ENCODE measurements around the gene AFAP1L2. TPM values are rescaled to one million over a fixed set of nuclear protein-coding genes. Genes with fewer than 3 reads are reported as not detected.

Gene AFAP1L2
- total RNA-seq, 1 experiment from 2014 or later, result not detected

- Histone ChIP-seq H3K27me3 (replicated peaks; ENCODE audit: insufficient read depth, low read depth, low read length, poor library complexity) (peaks cover 54% of the 10 kb centered on the region), H3K36me3 (ENCODE audit: insufficient read depth, low read length, poor library complexity, severe bottlenecking) (no peaks in the 10 kb centered on the region), H3K4me3 (ENCODE audit: low read depth, low read length, poor library complexity, severe bottlenecking) (no peak overlapping the region), H3K9me3 (ENCODE audit: low read depth, low read length, poor library complexity, severe bottlenecking) (no peaks in the 10 kb centered on the region), H3K27ac (ENCODE audit: low read depth, low read length, poor library complexity, severe bottlenecking) (no peak overlapping the region), H3K4me1 (ENCODE audit: insufficient read depth, low read length, poor library complexity, severe bottlenecking) (no peaks in the 10 kb centered on the region)
- DNase-seq (ENCODE audit: low spot score), result no peak
- TF ChIP-seq EZH2 (IDR thresholded peaks at IDR 0.05; ENCODE audit: borderline replicate concordance, low read depth, low read length, poor library complexity, severe bottlenecking) (no peak), CTCF (conservative IDR thresholded peaks at IDR 0.05; ENCODE audit: low read depth, low read length) (no peak)
- intact Hi-C loops (cut with micrococcal nuclease; ENCODE audit: unreplicated experiment), result no loop called here
- CTCF ChIA-PET, result no interaction called here
- POLR2A ChIA-PET (ENCODE audit: low non-redundant PET), result no interaction called here
- no TSS peak for BruUV-seq (replicated peaks)
These were observed 19.7 kb downstream of the AFAP1L2 start for GRCh38 chr10:114384601-114385000.

DNA sequence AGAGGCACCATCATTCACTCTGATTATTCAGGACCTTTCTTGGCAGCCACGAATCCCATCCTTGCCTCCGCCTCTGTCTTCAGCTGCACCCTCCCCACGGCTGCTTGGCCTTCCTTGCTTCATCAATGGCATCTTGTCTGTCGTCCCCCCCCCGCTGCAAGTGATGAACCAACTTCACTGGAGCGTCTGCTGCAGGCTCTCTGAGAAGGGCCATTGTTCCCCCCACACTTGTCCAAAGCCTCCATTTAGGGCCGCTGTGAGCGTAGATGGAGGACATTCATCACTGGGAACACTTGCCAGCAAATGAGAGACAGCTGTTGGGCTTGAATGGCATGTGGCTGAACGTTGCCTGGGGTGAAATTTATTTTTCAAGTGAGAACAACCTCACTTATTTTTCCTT is 20.1 kb downstream of the AFAP1L2 start:
- POLR2A ChIA-PET (ENCODE audit: low non-redundant PET), result no interaction called here
- H3K4me3 ChIP-seq (ENCODE audit: low read depth, low read length, poor library complexity, severe bottlenecking), result no peak overlapping the region
- intact Hi-C loops (cut with micrococcal nuclease; ENCODE audit: unreplicated experiment), result no loop called here
- no peak for TF ChIP-seq CTCF (conservative IDR thresholded peaks at IDR 0.05; ENCODE audit: low read depth, low read length)
- TF ChIP-seq EZH2 (IDR thresholded peaks at IDR 0.05; ENCODE audit: borderline replicate concordance, low read depth, low read length, poor library complexity, severe bottlenecking), result no peak
- DNase-seq (ENCODE audit: low spot score), result no peak
- H3K27me3 ChIP-seq (replicated peaks; ENCODE audit: insufficient read depth, low read depth, low read length, poor library complexity), result peaks cover 50% of the 10 kb centered on the region
- no TSS peak for BruUV-seq (replicated peaks)
- H3K4me1 ChIP-seq (ENCODE audit: insufficient read depth, low read length, poor library complexity, severe bottlenecking), result no peaks in the 10 kb centered on the region
- no peaks in the 10 kb centered on the region for H3K9me3 ChIP-seq (ENCODE audit: low read depth, low read length, poor library complexity, severe bottlenecking)
- H3K36me3 ChIP-seq (ENCODE audit: insufficient read depth, low read length, poor library complexity, severe bottlenecking), result no peaks in the 10 kb centered on the region
- CTCF ChIA-PET, result no interaction called here
- no peak overlapping the region for H3K27ac ChIP-seq (ENCODE audit: low read depth, low read length, poor library complexity, severe bottlenecking)

GRCh38 chr10:114380797-114381196 is 23.5 kb downstream of the AFAP1L2 start:
- ChIA-PET CTCF (no interaction called here), POLR2A (ENCODE audit: low non-redundant PET) (no interaction called here)
- intact Hi-C loops (cut with micrococcal nuclease; ENCODE audit: unreplicated experiment), result no loop called here
- no peak for DNase-seq (ENCODE audit: low spot score)
- peaks cover 37% of the 10 kb centered on the region for H3K27me3 ChIP-seq (replicated peaks; ENCODE audit: insufficient read depth, low read depth, low read length, poor library complexity)
- no peaks in the 10 kb centered on the region for H3K36me3 ChIP-seq (ENCODE audit: insufficient read depth, low read length, poor library complexity, severe bottlenecking)
- BruUV-seq (replicated peaks), result no TSS peak
- no peak overlapping the region for H3K4me3 ChIP-seq (ENCODE audit: low read depth, low read length, poor library complexity, severe bottlenecking)
- no peaks in the 10 kb centered on the region for H3K9me3 ChIP-seq (ENCODE audit: low read depth, low read length, poor library complexity, severe bottlenecking)
- H3K27ac ChIP-seq (ENCODE audit: low read depth, low read length, poor library complexity, severe bottlenecking), result no peak overlapping the region
- no peaks in the 10 kb centered on the region for H3K4me1 ChIP-seq (ENCODE audit: insufficient read depth, low read length, poor library complexity, severe bottlenecking)
- TF ChIP-seq CTCF (conservative IDR thresholded peaks at IDR 0.05; ENCODE audit: low read depth, low read length) (no peak), EZH2 (IDR thresholded peaks at IDR 0.05; ENCODE audit: borderline replicate concordance, low read depth, low read length, poor library complexity, severe bottlenecking) (no peak)

All from A673 (cell line).